ACC112 (cell line): Measurements from ENCODE around the gene SERPINE1.
A peak's percentile ranks its signal among the peaks of the same experiment; 100 is the strongest.
"Not testable (repeated sequence)": the region's sequence is repeated elsewhere in the genome, so short reads cannot be mapped to it uniquely, and the experiment has no call there.

Experiments used
- H2AFZ ChIP-seq: fragments of 200-600 bp; sonication (generic); one replicate; pipeline ENCODE4 v1.6.0; 2017; ENCODE audit warnings: antibody characterized with exemption, low read length; ENCODE audit not compliant: unreplicated experiment
- H3K27ac ChIP-seq: fragments of 200-600 bp; sonication (generic); 2 replicates; pipeline ENCODE4 v1.5.1; 2014; ENCODE audit warnings: low read depth, mild to moderate bottlenecking, antibody characterized with exemption, low read length, moderate library complexity
- H3K27me3 ChIP-seq: fragments of 200-600 bp; sonication (generic); 2 replicates; pipeline ENCODE4 v1.6.1; 2014; ENCODE audit warnings: mild to moderate bottlenecking, antibody characterized with exemption, low read length, moderate library complexity, mixed read lengths; ENCODE audit not compliant: insufficient read depth
- H3K36me3 ChIP-seq: fragments of 200-600 bp; sonication (generic); 2 replicates; pipeline ENCODE4 v1.6.1; 2016; ENCODE audit warnings: mild to moderate bottlenecking, antibody characterized with exemption, low read length, moderate library complexity, mixed read lengths; ENCODE audit not compliant: insufficient read depth
- H3K4me1 ChIP-seq: fragments of 200-600 bp; sonication (generic); one replicate; pipeline ENCODE4 v1.6.1; 2016; ENCODE audit warnings: low read length, mixed read lengths; ENCODE audit not compliant: insufficient read depth, unreplicated experiment, control insufficient read depth
- H3K4me3 ChIP-seq: fragments of 200-600 bp; sonication (generic); 2 replicates; pipeline ENCODE4 v1.5.1; 2014; ENCODE audit warnings: mild to moderate bottlenecking, low read depth, low read length
- H3K79me2 ChIP-seq: fragments of 200-600 bp; sonication (generic); one replicate; pipeline ENCODE4 v1.6.0; 2016; ENCODE audit warnings: low read length; ENCODE audit not compliant: control insufficient read depth, unreplicated experiment, insufficient read depth

SERPINE1 gene

DNA sequence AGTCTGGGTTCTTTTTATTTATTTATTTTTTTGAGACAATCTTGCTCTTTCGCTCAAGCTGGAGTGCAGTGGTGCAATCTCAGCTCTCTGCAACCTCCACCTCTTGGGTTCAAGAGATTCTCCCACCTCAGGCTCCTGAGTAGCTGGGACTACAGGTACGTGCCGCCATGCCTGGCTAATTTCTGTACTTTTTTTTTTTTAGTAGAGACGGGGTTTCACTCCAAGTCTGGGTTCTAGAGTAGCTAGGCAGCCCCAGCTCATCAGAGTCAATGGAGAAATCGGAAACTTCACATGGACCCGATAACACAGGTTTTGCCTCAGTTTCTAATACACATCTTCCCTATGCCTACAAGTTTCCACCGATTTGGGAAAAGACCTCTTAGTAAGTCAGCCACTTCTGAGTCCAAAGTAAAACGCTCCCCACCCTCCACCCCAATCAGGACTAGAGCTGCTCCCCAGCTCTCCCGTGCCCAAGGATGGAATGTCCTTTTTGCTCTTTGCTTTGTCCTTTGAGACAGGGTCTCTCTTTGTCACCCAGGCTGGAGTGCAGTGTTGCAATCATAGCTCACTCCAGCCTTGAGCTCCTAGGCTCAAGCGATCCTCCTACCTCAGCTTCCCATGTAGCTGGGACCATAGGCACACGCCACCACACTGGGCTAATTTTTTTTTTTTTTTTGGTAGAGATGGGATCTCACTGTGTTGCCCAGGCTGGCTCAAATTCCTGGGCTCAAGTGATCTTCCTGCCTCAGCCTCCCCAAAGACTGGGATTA lies 3.8 kb upstream of the SERPINE1 start:
- H3K36me3 ChIP-seq, result peaks cover 11% of the 10 kb centered on the region
- peaks cover 74% of the 10 kb centered on the region for H3K4me1 ChIP-seq
- peaks cover 30% of the 10 kb centered on the region for H3K79me2 ChIP-seq
- H2AFZ ChIP-seq, result no peak overlapping the region
- H3K27ac ChIP-seq, result peak overlapping the region; percentile 100
- H3K4me3 ChIP-seq, result peak overlapping the region; percentile 60
- no peaks in the 10 kb centered on the region for H3K27me3 ChIP-seq

DNA sequence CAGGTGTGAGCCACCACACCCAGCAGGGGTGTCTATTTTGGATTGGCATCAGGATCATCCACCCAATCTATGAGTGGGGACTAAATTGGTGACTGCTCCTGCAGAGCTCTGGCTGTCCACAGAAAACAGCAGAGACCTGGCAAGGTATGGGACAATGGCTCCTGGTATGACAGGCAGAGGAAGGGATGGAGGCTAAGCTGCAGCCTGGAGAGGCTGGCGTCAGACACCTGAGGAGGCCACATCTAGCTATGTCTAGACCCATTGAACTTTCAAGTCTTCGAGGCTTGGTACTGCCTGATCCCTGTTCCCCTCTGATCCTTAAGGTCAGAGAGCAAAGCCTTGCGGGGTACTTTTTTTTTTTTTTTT lies 3.2 kb upstream of the SERPINE1 start:
- H3K4me3 ChIP-seq, result no peak overlapping the region
- peaks cover 36% of the 10 kb centered on the region for H3K79me2 ChIP-seq
- H3K27me3 ChIP-seq, result no peaks in the 10 kb centered on the region
- H2AFZ ChIP-seq, result no peak overlapping the region
- peak overlapping the region; percentile 100 for H3K27ac ChIP-seq
- H3K36me3 ChIP-seq, result peaks cover 17% of the 10 kb centered on the region
- H3K4me1 ChIP-seq, result peaks cover 69% of the 10 kb centered on the region

DNA sequence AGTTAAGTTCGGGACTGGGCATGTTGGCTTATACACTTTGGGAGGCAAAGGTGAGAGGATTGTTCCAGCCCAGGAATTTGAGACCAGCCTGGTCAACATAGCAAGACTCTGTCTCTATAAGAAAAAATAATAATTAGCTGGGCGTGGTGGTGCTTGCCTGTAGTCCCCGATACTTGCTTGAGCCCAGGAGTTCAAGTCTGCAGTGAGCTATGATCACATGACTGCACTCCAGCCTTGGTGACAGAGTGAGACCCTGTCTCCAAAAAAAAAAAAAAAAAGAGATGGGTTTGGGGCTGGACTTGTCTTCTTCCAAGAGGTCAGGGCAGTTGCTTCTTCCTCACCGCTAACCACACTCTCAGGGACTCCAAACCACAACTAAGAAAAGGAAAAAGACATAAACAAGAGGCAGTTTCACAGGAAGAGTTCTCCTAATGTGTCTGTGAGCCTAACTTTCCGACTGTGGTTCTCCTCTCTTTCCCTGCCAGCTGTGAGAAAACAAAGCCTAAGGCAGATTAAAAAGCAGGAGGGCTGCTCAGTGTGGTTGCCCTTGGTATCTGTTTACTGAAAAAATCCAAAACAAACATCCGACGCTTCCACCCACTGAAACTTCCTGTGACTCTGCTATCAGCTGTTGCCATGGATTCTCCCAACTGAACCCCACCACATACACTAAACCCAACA lies 2.4 kb upstream of the SERPINE1 start:
- H3K27ac ChIP-seq, result peak overlapping the region; percentile 100
- no peaks in the 10 kb centered on the region for H3K27me3 ChIP-seq
- peaks cover 19% of the 10 kb centered on the region for H3K36me3 ChIP-seq
- peaks cover 64% of the 10 kb centered on the region for H3K4me1 ChIP-seq
- peaks cover 41% of the 10 kb centered on the region for H3K79me2 ChIP-seq
- H2AFZ ChIP-seq, result no peak overlapping the region
- no peak overlapping the region for H3K4me3 ChIP-seq

DNA sequence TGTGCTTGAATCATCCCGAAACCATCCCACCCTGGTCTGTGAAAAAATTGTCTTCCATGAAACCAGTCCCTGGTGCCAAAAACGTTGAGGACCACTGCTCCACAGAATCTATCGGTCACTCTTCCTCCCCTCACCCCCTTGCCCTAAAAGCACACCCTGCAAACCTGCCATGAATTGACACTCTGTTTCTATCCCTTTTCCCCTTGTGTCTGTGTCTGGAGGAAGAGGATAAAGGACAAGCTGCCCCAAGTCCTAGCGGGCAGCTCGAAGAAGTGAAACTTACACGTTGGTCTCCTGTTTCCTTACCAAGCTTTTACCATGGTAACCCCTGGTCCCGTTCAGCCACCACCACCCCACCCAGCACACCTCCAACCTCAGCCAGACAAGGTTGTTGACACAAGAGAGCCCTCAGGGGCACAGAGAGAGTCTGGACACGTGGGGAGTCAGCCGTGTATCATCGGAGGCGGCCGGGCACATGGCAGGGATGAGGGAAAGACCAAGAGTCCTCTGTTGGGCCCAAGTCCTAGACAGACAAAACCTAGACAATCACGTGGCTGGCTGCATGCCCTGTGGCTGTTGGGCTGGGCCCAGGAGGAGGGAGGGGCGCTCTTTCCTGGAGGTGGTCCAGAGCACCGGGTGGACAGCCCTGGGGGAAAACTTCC lies 784 bp upstream of the SERPINE1 start:
- Histone ChIP-seq H3K4me3 (peak overlapping the region; percentile 96), H2AFZ (no peak overlapping the region), H3K4me1 (peaks cover 60% of the 10 kb centered on the region), H3K79me2 (peaks cover 42% of the 10 kb centered on the region), H3K27me3 (no peaks in the 10 kb centered on the region), H3K36me3 (peaks cover 26% of the 10 kb centered on the region), H3K27ac (peak overlapping the region; percentile 100)

DNA sequence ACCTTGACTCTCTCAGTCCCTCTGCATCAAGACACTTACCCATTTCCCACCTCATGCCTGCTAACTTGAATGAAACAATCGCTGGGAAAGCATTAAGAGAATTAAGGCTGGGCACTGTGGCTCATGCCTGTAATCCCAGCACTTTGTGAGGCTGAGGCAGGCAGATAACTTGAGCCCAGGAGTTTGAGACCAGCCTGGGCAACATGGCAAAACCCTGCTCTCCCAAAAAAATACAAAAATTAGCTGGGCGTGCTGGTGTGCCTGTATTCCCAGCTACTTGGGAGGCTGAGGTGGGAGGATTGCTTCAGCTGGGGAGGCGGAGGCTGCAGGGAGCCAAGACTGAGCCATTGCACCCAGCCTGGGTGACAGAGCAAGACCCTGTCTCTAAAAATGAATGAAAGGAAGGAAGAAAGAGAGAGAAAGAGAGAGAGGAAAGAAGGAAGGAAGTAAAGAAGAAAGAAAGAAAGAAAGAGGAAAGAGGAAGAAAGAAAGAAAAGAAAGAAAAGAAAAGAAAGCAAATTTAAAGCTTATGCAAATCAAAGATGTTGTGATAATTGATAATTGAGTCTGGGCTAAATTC lies 646 bp downstream of the SERPINE1 start:
- Histone ChIP-seq H3K4me3 (peak overlapping the region; percentile 96), H2AFZ (no peak overlapping the region), H3K36me3 (peaks cover 30% of the 10 kb centered on the region), H3K27ac (peak overlapping the region; percentile 100), H3K4me1 (peaks cover 47% of the 10 kb centered on the region), H3K79me2 (peaks cover 42% of the 10 kb centered on the region), H3K27me3 (no peaks in the 10 kb centered on the region)

DNA sequence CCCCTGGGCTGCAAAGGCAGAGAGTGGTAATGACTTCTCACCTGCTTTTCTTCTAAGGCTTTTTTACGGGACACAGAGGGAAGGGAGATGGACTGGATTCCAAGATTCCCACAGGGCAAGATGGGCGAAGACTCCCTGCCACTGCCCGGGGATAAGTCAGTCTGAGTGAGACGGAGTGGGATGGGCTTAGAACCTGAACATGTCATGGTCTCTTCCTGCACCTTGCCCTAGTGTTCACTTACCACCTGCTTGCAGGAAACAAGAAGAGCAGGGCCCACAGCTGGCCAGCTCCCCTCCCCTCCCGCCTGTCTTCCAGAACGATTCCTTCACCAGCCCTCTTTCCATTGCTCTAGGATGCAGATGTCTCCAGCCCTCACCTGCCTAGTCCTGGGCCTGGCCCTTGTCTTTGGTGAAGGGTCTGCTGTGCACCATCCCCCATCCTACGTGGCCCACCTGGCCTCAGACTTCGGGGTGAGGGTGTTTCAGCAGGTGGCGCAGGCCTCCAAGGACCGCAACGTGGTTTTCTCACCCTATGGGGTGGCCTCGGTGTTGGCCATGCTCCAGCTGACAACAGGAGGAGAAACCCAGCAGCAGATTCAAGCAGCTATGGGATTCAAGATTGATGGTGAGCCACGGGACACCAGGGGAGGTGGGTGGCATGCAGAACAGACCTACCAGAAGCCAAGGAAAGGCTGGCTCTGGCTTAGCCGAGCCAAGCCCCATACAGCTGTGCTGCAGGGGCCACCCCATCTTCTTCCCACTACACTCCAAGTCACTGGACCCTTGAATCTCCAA lies 1.3 kb downstream of the SERPINE1 start:
- H3K27ac ChIP-seq, result peak overlapping the region; percentile 100
- peak overlapping the region; percentile 96 for H3K4me3 ChIP-seq
- H2AFZ ChIP-seq, result no peak overlapping the region
- peaks cover 41% of the 10 kb centered on the region for H3K4me1 ChIP-seq
- peaks cover 30% of the 10 kb centered on the region for H3K36me3 ChIP-seq
- H3K27me3 ChIP-seq, result no peaks in the 10 kb centered on the region
- peaks cover 38% of the 10 kb centered on the region for H3K79me2 ChIP-seq

DNA sequence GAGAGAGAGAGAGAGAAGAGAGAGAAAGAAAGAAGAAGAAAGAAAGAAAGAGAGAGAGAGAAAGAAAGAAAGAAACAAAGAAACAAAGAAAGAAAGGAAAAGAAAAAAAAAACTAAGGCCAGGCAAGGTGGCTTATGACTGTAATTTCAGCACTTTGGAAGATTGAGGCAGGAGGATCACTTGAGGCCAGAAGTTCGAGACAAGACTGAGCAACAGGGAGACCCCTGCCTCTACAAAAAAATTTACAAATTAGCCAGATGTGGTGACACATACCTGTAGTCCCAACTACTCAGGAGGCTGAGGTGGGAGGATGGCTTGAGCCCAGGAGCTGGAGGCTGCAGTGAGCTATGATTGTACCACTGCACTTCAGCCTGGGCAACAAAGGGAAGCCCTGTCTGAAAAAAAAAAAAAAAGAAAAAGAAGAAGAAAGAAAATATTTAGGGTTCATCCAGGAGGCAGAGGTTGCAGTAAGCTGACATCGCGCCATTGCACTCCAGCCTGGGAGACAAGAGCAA lies 2.8 kb downstream of the SERPINE1 start:
- peaks cover 31% of the 10 kb centered on the region for H3K79me2 ChIP-seq
- H2AFZ ChIP-seq, result no peak overlapping the region
- no peaks in the 10 kb centered on the region for H3K27me3 ChIP-seq
- peaks cover 39% of the 10 kb centered on the region for H3K36me3 ChIP-seq
- peak overlapping the region; percentile 100 for H3K27ac ChIP-seq
- H3K4me1 ChIP-seq, result peaks cover 38% of the 10 kb centered on the region
- H3K4me3 ChIP-seq, result peak overlapping the region; percentile 96

DNA sequence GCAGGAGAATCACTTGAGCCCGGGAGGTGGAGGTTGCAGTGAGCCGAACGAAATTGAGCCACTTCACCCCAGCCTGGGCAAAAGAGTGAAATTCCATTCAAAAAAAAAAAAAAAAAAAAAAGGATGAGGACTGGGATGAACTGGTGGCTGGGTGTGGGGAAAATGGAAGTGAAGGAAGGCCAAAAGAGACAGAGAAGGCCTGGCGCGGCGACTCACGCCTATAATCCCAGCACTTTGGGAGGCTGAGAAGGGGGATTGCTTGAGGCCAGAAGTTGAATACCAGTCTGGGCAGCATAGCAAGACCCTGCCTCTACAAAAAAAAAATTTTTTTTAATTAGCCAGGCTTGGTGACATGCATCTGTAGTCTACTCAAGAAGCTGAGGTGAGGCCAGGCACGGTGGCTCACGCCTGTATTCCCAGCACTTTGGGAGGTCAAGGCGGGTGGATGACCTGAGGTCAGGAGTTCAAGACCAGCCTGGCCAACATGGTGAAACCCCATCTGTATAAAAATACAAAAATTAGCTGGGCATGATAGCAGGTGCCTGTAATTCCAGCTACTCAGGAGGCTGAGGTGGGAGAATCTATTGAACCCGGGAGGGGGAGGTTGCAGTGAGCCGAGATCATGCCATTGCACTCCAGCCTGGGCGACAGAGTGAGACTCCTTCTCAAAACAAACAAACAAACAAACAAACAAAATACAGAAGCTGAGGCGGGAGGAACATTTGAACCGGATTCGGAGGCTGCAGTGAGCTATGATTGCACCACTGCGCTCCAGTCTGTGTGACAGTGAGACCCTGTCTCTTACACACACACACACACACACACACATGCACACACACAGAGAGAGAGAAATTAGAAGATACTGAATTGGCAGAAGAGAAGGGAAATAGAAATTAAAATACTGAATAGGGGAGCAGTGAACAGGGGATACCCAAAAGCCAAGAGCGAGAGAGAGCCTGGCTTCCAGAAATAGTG lies 6.0 kb downstream of the SERPINE1 start:
- Histone ChIP-seq H3K4me3 (peak overlapping the region; percentile 27), H3K4me1 (peaks cover 33% of the 10 kb centered on the region), H3K36me3 (peaks cover 36% of the 10 kb centered on the region), H3K79me2 (peaks cover 14% of the 10 kb centered on the region), H3K27ac (peak overlapping the region; percentile 100)
- not testable (repeated sequence) for H2AFZ ChIP-seq, H3K27me3 ChIP-seq

DNA sequence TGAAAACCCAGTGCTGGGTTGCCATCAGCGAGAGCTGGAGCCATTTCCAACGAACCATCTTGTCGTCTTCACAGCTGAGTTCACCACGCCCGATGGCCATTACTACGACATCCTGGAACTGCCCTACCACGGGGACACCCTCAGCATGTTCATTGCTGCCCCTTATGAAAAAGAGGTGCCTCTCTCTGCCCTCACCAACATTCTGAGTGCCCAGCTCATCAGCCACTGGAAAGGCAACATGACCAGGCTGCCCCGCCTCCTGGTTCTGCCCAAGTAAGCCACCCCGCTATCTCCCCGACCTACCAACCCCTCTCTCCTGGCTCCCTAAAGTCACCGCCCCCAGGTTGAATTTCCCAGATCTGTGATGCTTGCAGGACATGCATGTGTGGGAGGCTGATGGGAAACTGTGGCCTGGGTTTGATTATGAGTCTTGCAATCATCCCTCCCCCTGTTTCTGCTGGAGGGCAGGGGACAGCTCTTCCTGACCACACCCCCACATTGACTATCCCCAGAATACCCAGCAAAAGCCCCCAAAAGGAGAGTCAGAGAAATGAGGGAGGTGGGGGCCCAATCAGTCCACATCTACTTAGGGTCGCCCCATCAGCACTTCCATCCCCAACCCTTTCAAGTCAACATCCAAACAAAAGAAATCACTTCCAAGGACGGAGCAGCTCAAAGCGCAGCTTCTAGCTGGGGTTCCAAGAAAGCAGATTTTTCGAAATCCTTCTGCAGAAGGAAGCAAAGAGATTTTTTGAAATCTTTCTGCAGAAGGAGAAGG lies 6.9 kb downstream of the SERPINE1 start:
- Histone ChIP-seq H3K4me1 (peaks cover 34% of the 10 kb centered on the region), H2AFZ (no peak overlapping the region), H3K4me3 (peak overlapping the region; percentile 27), H3K27ac (peak overlapping the region; percentile 22), H3K36me3 (peaks cover 28% of the 10 kb centered on the region), H3K79me2 (peaks cover 5% of the 10 kb centered on the region), H3K27me3 (no peaks in the 10 kb centered on the region)
